HepG2 (cell line): Measurements from ENCODE around the gene ACVR1B. TPM values are rescaled to one million over a fixed set of nuclear protein-coding genes. Genes with fewer than 3 reads are reported as not detected.

Source experiments
- ATAC-seq: fragments of 200-7000 bp; cut with Tn5 transposase; 3 replicates; pipeline ENCODE4 v1.9.1; 2020; ENCODE audit warnings: mild to moderate bottlenecking, moderate library complexity
- BruUV-seq: library from RNA; stranded (reverse); fragments of 400-500 nt; replicated peaks from 2 replicates; lab custom pipeline; 2021; lab: Mats Ljungman, UMichigan
- CTCF ChIA-PET: fragments of 300-600 bp; formaldehyde crosslinking; extraction: SDS; loops from one replicate; lab custom pipeline; 2021; ENCODE audit warnings: low total read pairs, inconsistent platforms, low intra/inter-chr PET ratio; lab: Yijun Ruan, JAX
- POLR2A ChIA-PET: fragments of 350-600 bp; sonication (Branson Sonifier 250); formaldehyde crosslinking; loops from one replicate; lab custom pipeline; 2020; ENCODE audit warnings: antibody characterized with exemption, inconsistent platforms; lab: Yijun Ruan, JAX
- DNase-seq: peaks from one replicate; pipeline ENCODE4 v3.0.0-alpha.2; 2015; ENCODE audit warnings: low spot score
- FAIRE-seq: peaks from 3 replicates; lab custom pipeline; 2011; peaks lifted over from hg19 to GRCh38; lab: Jason Lieb, UNC
- H2AFZ ChIP-seq: one replicate; pipeline ENCODE4 v1.6.1; 2011; ENCODE audit warnings: low read length, inconsistent platforms
- H3K27ac ChIP-seq: fragments of 300-600 bp; 3 replicates; pipeline ENCODE4 v1.8.0; 2011; ENCODE audit warnings: mixed run types, mild to moderate bottlenecking, mixed read lengths, low read length, inconsistent platforms; ENCODE audit not compliant: insufficient read depth; ENCODE audit errors: extremely low read length
- H3K27me3 ChIP-seq, 2 experiments: fragments of 200-600 bp in 1 of 2; 2 replicates in 1 of 2; 3 replicates in 1 of 2; pipeline versions ENCODE4 v1.6.0 to v1.8.0; 2011; ENCODE audit warnings: low read length in 2 of 2, mild to moderate bottlenecking in 2 of 2, moderate library complexity in 2 of 2, inconsistent platforms in 1 of 2; ENCODE audit not compliant: insufficient read depth in 2 of 2, control insufficient read depth in 1 of 2
- H3K36me3 ChIP-seq, 2 experiments: fragments of 200-600 bp in 1 of 2; replicated peaks in 1 of 2; 2 replicates in 1 of 2; 3 replicates in 1 of 2; pipeline versions ENCODE4 v1.5.1 to v1.8.0; 2011; ENCODE audit warnings: low read length in 2 of 2, inconsistent platforms in 1 of 2; ENCODE audit not compliant: insufficient read depth in 2 of 2, control insufficient read depth in 1 of 2
- H3K4me1 ChIP-seq: 2 replicates; pipeline ENCODE4 v1.5.1; 2012; ENCODE audit warnings: low read length, inconsistent platforms; ENCODE audit not compliant: insufficient read depth
- H3K4me2 ChIP-seq: 2 replicates; pipeline ENCODE4 v1.6.0; 2011; ENCODE audit warnings: low read depth, low read length, inconsistent platforms
- H3K4me3 ChIP-seq, 3 experiments: fragments of 200-600 bp in 1 of 3; sonication (generic), shearing (Covaris generic) in 1 of 3; replicated peaks in 1 of 3; 2 replicates each; pipeline ENCODE4 v1.5.1; 2011 to 2016; ENCODE audit warnings: low read length in 3 of 3, inconsistent platforms in 2 of 3, low read depth in 2 of 3, mild to moderate bottlenecking in 2 of 3, control low read depth in 1 of 3, mixed read lengths in 1 of 3; ENCODE audit not compliant: insufficient read depth in 1 of 3
- H3K79me2 ChIP-seq: one replicate; pipeline ENCODE4 v1.6.1; 2011; ENCODE audit warnings: low read length, inconsistent platforms; ENCODE audit not compliant: insufficient read depth
- H3K9ac ChIP-seq: 2 replicates; pipeline ENCODE4 v1.6.0; 2011; ENCODE audit warnings: mild to moderate bottlenecking, low read depth, low read length, inconsistent platforms; ENCODE audit not compliant: insufficient read depth
- H3K9me3 ChIP-seq: 2 replicates; pipeline ENCODE4 v1.5.1; 2012; ENCODE audit warnings: mild to moderate bottlenecking, low read length
- H4K20me1 ChIP-seq: 2 replicates; pipeline ENCODE4 v1.6.0; 2011; ENCODE audit warnings: inconsistent platforms, mild to moderate bottlenecking, low read length, moderate library complexity; ENCODE audit not compliant: insufficient read depth
- BCL6 ChIP-seq: IDR thresholded peaks from 2 replicates; pipeline ENCODE4 v1.6.1; 2016; ENCODE audit warnings: missing genetic modification reagents, missing compliant biosample characterization
- ETV6 ChIP-seq: sonication (generic); formaldehyde crosslinking; conservative IDR thresholded peaks from 2 replicates; pipeline ENCODE4 v1.4.0; 2020; ENCODE audit warnings: missing genetic modification reagents
- HES4 ChIP-seq: sonication (generic); formaldehyde crosslinking; IDR thresholded peaks from 2 replicates; pipeline ENCODE4 v1.9.0; 2021; ENCODE audit warnings: mild to moderate bottlenecking, missing genetic modification reagents, borderline replicate concordance
- KLF16 ChIP-seq, 2 experiments: sonication (generic) in 1 of 2; formaldehyde crosslinking in 1 of 2; IDR thresholded peaks; 2 replicates each; pipeline versions ENCODE4 v1.6.1 to v1.8.0; 2016 to 2023; ENCODE audit warnings: missing genetic modification reagents in 2 of 2, missing compliant biosample characterization in 1 of 2
- RAD51 ChIP-seq: fragments of 450-650 bp; IDR thresholded peaks from 2 replicates; pipeline ENCODE4 v1.6.1; 2016; ENCODE audit warnings: borderline replicate concordance
- ZFP90 ChIP-seq: sonication (generic); formaldehyde crosslinking; IDR thresholded peaks from 2 replicates; pipeline ENCODE4 v1.8.0; 2022; ENCODE audit warnings: missing genetic modification reagents, mild to moderate bottlenecking, inconsistent platforms, borderline replicate concordance
- ZNF432 ChIP-seq: sonication (generic); formaldehyde crosslinking; IDR thresholded peaks from 2 replicates; pipeline ENCODE4 v1.5.0; 2020; ENCODE audit warnings: missing genetic modification reagents, mild to moderate bottlenecking, borderline replicate concordance
- ZNF567 ChIP-seq: sonication (generic); formaldehyde crosslinking; IDR thresholded peaks from 2 replicates; pipeline ENCODE4 v1.8.1; 2023; ENCODE audit warnings: mild to moderate bottlenecking, missing genetic modification reagents, borderline replicate concordance
- WGBS: methylation state at CpG from one replicate; pipeline ENCODE4 v1.1.6; 2017; ENCODE audit warnings: low lambda C conversion rate; 5-methylcytosine and 5-hydroxymethylcytosine counted together
- in situ Hi-C: cut with HindIII; loops from 2 replicates; pipeline ENCODE4 v1.10.0; 2017; ENCODE audit warnings: low pct_unique_long_range_greater_than_20kb; ENCODE audit not compliant: extremely low pct_ligation_motif_present
- intact Hi-C: fragments of 100-400 bp; cut with micrococcal nuclease; formaldehyde crosslinking; loops from one replicate; pipeline ENCODE4 v1.10.0; 2022; ENCODE audit not compliant: unreplicated experiment
- polyA plus RNA-seq, 8 experiments: library from polyadenylated mRNA; depleted of rRNA in 3 of 8; stranded (reverse) in 7 of 8; unstranded in 1 of 8; fragments of >200 nt; fragmentation: Illumina TruSeq in 4 of 8; extraction: Trizol in 4 of 8; gene quantifications; 2 replicates each; pipeline versions ENCODE4 v1.2.1 to v1.2.3, GENCODE V29; 2011 to 2016; ENCODE audit warnings: low read depth in 4 of 8, missing spikeins in 1 of 8, mixed read lengths in 1 of 8; ENCODE audit not compliant: insufficient read depth in 1 of 8
- total RNA-seq, 5 experiments: library from RNA; depleted of rRNA; stranded (reverse); fragments of >200 nt; fragmentation: Illumina TruSeq; extraction: Trizol; gene quantifications; 2 replicates each; pipeline ENCODE4 v1.2.3, GENCODE V29; 2016; ENCODE audit warnings: low read depth in 1 of 5
- TF ChIP-seq, protein P1 (sequence below): sonication (generic); formaldehyde crosslinking; IDR thresholded peaks from 2 replicates; pipeline ENCODE4 v1.4.0; 2020; ENCODE audit warnings: missing genetic modification reagents

The ACVR1B gene
- total and polyA plus RNA-seq, 2 of the 13 experiments (the other 11 are each of a cell fraction or from before 2014, with no cell fraction given): 8.9 to 12.1 TPM

DNA sequence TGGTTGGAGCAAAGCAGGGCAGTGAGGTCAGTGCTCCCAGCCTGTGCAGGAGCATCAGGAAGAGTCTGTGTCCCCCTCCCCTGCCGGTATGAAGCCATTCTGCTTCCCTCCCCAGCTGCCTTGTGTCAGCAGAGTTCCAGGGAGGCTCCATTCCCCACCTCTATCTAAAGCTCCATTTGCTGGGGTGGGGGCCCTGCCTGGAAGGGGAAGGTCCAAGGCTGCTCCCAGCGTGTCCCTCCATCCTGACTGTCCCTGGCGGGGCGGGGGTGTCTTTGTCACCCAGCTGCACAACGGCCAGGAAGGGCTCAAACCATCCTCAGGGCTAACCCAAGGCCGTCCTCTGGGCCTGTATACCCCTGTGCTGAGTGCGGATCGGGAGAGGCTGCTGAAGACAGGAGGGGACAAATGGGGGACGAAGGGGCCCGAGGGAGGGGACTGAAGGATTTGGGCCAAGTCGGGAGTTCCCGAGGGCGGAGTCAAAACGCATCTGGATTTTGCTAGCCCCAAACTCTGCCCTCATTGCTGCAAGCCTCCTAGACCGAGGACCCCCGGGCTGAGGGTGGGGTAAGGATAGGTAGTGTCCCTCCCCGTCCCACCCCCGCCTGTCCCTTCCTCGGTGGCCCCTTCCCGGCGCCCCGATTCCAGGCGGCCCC, 44.9 kb upstream of the ACVR1B start (continued):
- no peak for TF ChIP-seq ETV6 (CRISPR knock-in tag)
- no peak for TF ChIP-seq RAD51
- TF ChIP-seq ZNF567 (CRISPR knock-in tag): no peak
- TF ChIP-seq ZFP90: no peak
- no peak for TF ChIP-seq KLF16 (CRISPR knock-in tag; IDR thresholded peaks at IDR 0.05)

DNA sequence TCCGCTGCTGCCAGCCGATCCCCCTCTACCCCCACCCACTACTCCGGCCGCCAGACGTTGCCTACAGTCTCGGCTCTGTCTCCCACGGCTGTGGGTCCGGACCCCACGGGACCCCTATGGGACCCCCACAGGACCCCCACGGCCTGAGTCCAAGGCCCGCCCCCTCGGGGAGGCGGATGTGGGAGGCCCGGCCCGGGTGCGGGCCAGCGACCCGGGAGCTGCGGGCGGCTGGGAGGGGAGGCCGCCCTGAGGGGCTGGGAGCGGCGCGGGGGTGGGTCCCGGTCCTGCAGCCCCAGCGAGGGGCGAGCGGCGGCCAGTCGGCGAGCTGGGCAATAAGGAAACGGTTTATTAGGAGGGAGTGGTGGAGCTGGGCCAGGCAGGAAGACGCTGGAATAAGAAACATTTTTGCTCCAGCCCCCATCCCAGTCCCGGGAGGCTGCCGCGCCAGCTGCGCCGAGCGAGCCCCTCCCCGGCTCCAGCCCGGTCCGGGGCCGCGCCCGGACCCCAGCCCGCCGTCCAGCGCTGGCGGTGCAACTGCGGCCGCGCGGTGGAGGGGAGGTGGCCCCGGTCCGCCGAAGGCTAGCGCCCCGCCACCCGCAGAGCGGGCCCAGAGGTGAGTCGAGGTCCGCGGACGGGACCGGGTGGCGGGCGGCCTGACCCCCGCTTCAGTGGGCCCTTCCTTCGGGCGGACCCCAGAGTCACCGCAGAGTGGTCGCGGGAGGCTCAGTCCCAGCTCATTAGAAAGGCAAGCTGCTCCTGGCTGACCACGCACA, 44.2 kb upstream of the ACVR1B start, which contains the start of gene ACVRL1:
Gene ACVRL1 (plus strand): TSS at position 422 of the 773 bp plus-strand sequence. CDS start 4,971 bp downstream, outside the sequence.
- Histone ChIP-seq H4K20me1 (no peaks in the 10 kb centered on the region), H3K4me3 (no peak within 1 kb of the TSS), H3K4me1 (0 out of 2 replicates have a peak, but pooled peaks cover 2% of the 10 kb centered on the region), H3K27me3 (peaks cover 3 to 46% of the 10 kb centered on the region in 2 experiments; a peak in 4 of 5 replicates), H2AFZ (no peak within 1 kb of the TSS), H3K79me2 (no peaks in the 10 kb centered on the region), H3K36me3 (no peaks in the 10 kb centered on the region), H3K4me2 (no peak within 1 kb of the TSS), H3K9ac (no peak within 1 kb of the TSS), H3K27ac (no peak within 1 kb of the TSS), H3K9me3 (no peaks in the 10 kb centered on the region)
- intact Hi-C loops: no loop called here
- no TSS peak for BruUV-seq
- POLR2A ChIA-PET: no interaction called here
- CTCF ChIA-PET: no interaction called here
- 62% methylated on average over 31 of the region's 74 CpGs for WGBS
- no peak for ATAC-seq
- FAIRE-seq: no peak
- in situ Hi-C loops: no loop called here
- DNase-seq: no peak
- TF ChIP-seq ZNF432 (CRISPR knock-in tag): no peak
- TF ChIP-seq, protein P1, sequence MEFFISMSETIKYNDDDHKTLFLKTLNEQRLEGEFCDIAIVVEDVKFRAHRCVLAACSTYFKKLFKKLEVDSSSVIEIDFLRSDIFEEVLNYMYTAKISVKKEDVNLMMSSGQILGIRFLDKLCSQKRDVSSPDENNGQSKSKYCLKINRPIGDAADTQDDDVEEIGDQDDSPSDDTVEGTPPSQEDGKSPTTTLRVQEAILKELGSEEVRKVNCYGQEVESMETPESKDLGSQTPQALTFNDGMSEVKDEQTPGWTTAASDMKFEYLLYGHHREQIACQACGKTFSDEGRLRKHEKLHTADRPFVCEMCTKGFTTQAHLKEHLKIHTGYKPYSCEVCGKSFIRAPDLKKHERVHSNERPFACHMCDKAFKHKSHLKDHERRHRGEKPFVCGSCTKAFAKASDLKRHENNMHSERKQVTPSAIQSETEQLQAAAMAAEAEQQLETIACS (CRISPR knock-in tag): no peak
- TF ChIP-seq HES4 (CRISPR knock-in tag): no peak
- TF ChIP-seq BCL6 (CRISPR knock-in tag): no peak
